Naive thymus-derived CD4-positive, alpha-beta T cell (primary cell): ENCODE data around the gene ZDHHC7. TPM values are rescaled to one million over a fixed set of nuclear protein-coding genes. Genes with fewer than 3 reads are reported as not detected.
A peak's percentile ranks its signal among the peaks of the same experiment; 100 is the strongest.

ENCODE experiments used
- ATAC-seq: fragments of 150-1000 bp; cut with Tn5 transposase; 2 replicates; pipeline ENCODE4 v1.10.0; 2021; ENCODE audit warnings: mild to moderate bottlenecking, moderate library complexity
- CTCF ChIA-PET: fragments of 350-600 bp; sonication (Branson Sonifier 250); formaldehyde crosslinking; loops from one replicate; lab custom pipeline; 2021; ENCODE audit warnings: antibody characterized with exemption; lab: Charles Lee
- POLR2A ChIA-PET: fragments of 350-600 bp; sonication (Branson Sonifier 250); formaldehyde crosslinking; loops from one replicate; lab custom pipeline; 2021; ENCODE audit warnings: antibody characterized with exemption, inconsistent platforms; lab: Charles Lee
- DNase-seq, 9 donors: peaks; one replicate each; pipeline versions ENCODE4 v3.0.0 to v3.0.0-alpha.2; 2020 to 2022; ENCODE audit warnings: mixed read lengths in 1 of 9
- H3K27ac ChIP-seq: one replicate; pipeline ENCODE4 v1.7.0; 2013; ENCODE audit warnings: mild to moderate bottlenecking, low read depth, low read length, moderate library complexity
- H3K27me3 ChIP-seq, 2 donors: one replicate each; pipeline ENCODE4 v1.7.0; 2013; ENCODE audit warnings: low read length in 2 of 2, mild to moderate bottlenecking in 2 of 2, moderate library complexity in 2 of 2; ENCODE audit not compliant: control insufficient read depth in 2 of 2, insufficient read depth in 2 of 2
- H3K36me3 ChIP-seq, 3 experiments: 1 replicate in 2 of 3; 2 replicates in 1 of 3; pipeline ENCODE4 v1.7.0; 2013; ENCODE audit warnings: low read length in 3 of 3, mild to moderate bottlenecking in 3 of 3, moderate library complexity in 1 of 3; ENCODE audit not compliant: insufficient read depth in 3 of 3, control insufficient read depth in 2 of 3
- H3K4me1 ChIP-seq, 2 donors: one replicate each; pipeline ENCODE4 v1.7.0; 2013; ENCODE audit warnings: low read length in 2 of 2, mild to moderate bottlenecking in 2 of 2, moderate library complexity in 1 of 2; ENCODE audit not compliant: control insufficient read depth in 2 of 2, insufficient read depth in 2 of 2
- H3K4me3 ChIP-seq: 2 replicates; pipeline ENCODE4 v1.7.0; 2013; ENCODE audit warnings: mild to moderate bottlenecking, low read length
- H3K9me3 ChIP-seq, 3 experiments: 1 replicate in 2 of 3; 2 replicates in 1 of 3; pipeline ENCODE4 v1.7.0; 2013; ENCODE audit warnings: low read length in 3 of 3; ENCODE audit not compliant: control insufficient read depth in 2 of 3
- H3K27ac Mint-ChIP-seq, 9 donors: one replicate each; pipeline ENCODE4 v1.8.0; 2020 to 2022; ENCODE audit warnings: mixed read lengths in 9 of 9, mild to moderate bottlenecking in 8 of 9, moderate library complexity in 5 of 9, inconsistent platforms in 2 of 9
- H3K27me3 Mint-ChIP-seq, 5 donors: one replicate each; pipeline ENCODE4 v1.8.0; 2021 to 2022; ENCODE audit warnings: mixed read lengths in 5 of 5, mild to moderate bottlenecking in 1 of 5
- H3K36me3 Mint-ChIP-seq, 5 donors: one replicate each; pipeline ENCODE4 v1.8.0; 2020 to 2022; ENCODE audit warnings: mixed read lengths in 5 of 5, mild to moderate bottlenecking in 3 of 5, inconsistent platforms in 1 of 5
- H3K4me1 Mint-ChIP-seq, 7 donors: one replicate each; pipeline ENCODE4 v1.8.0; 2020 to 2022; ENCODE audit warnings: mixed read lengths in 7 of 7, mild to moderate bottlenecking in 3 of 7, inconsistent platforms in 1 of 7
- H3K4me3 Mint-ChIP-seq, 10 donors: one replicate each; pipeline ENCODE4 v1.8.0; 2020 to 2022; ENCODE audit warnings: mild to moderate bottlenecking in 10 of 10, mixed read lengths in 10 of 10, moderate library complexity in 6 of 10, inconsistent platforms in 2 of 10
- H3K9me3 Mint-ChIP-seq, 11 donors: one replicate each; pipeline ENCODE4 v1.8.0; 2020 to 2022; ENCODE audit warnings: mixed read lengths in 11 of 11, mild to moderate bottlenecking in 4 of 11, inconsistent platforms in 1 of 11, moderate library complexity in 1 of 11
- intact Hi-C, 2 donors: fragments of 100-400 bp; cut with micrococcal nuclease; formaldehyde crosslinking; loops; one replicate each; pipeline ENCODE4 v1.15.1; 2023
- polyA plus RNA-seq, 2 donors: library from polyadenylated mRNA; unstranded; fragments of 300-500 nt; fragmentation: Illumina TruSeq; gene quantifications; one replicate each; pipeline ENCODE4 v1.2.3, GENCODE V29; 2021
- total RNA-seq, 6 experiments: library from RNA in 5 of 6; stranded (reverse) in 5 of 6; gene quantifications; 1 replicate in 5 of 6; 2 replicates in 1 of 6; pipeline ENCODE4 v1.2.3 and lab custom pipeline; 2021 to 2026

ZDHHC7 gene
- total and polyA plus RNA-seq, 7 experiments from 2014 or later: 31.7 to 62.2 (median 33.4) TPM

- ATAC-seq: no peak
- H3K27me3 Mint-ChIP-seq: peaks cover 0 to 7% (median 0%) of the 10 kb centered on the region in 5 donors
- CTCF ChIA-PET: interaction anchor here (0.7 to 7.0 kb wide), 3 partner anchors 184 to 195 kb away, joined by 3 to 138 read pairs (median 3); no protein-coding TSS in a partner anchor
- Histone ChIP-seq H3K4me3 (no peak overlapping the region), H3K4me1 (peaks cover 0 to 3% of the 10 kb centered on the region in 2 donors), H3K9me3 (no peaks in the 10 kb centered on the region), H3K27ac (no peak overlapping the region), H3K27me3 (no peaks in the 10 kb centered on the region), H3K36me3 (no peaks in the 10 kb centered on the region)
- intact Hi-C loops: loop anchor here (5.0 to 10.0 kb wide), 2 partner anchors 275 to 328 kb away; no protein-coding TSS in a partner anchor
- no peaks in the 10 kb centered on the region for H3K36me3 Mint-ChIP-seq
- peak overlapping the region in 1 of 9 donors; percentile 21 for H3K27ac Mint-ChIP-seq
- H3K4me1 Mint-ChIP-seq: peaks cover 0 to 18% (median 7%) of the 10 kb centered on the region in 7 donors
- no peak for DNase-seq
- H3K4me3 Mint-ChIP-seq: no peak overlapping the region
- no peaks in the 10 kb centered on the region for H3K9me3 Mint-ChIP-seq
- POLR2A ChIA-PET: interaction anchor here (0.7 kb wide), 1 partner anchor 194 kb away, joined by 3 read pairs; no protein-coding TSS in a partner anchor
These were observed 61.4 kb downstream of the ZDHHC7 start for GRCh38 chr16:84949772-84950436.

GRCh38 chr16:84948851-84949610 is 62.3 kb downstream of the ZDHHC7 start:
- ATAC-seq: no peak
- no peak overlapping the region for H3K27ac ChIP-seq
- ChIA-PET CTCF (interaction anchor here (0.7 to 7.0 kb wide), 3 partner anchors 189 to 196 kb away, joined by 3 to 138 read pairs (median 6); no protein-coding TSS in a partner anchor), POLR2A (interaction anchor here (0.7 kb wide), 1 partner anchor 193 kb away, joined by 3 read pairs; no protein-coding TSS in a partner anchor)
- Mint-ChIP-seq H3K27ac (no peak overlapping the region), H3K9me3 (no peaks in the 10 kb centered on the region), H3K36me3 (no peaks in the 10 kb centered on the region), H3K4me1 (peaks cover 0 to 18% (median 7%) of the 10 kb centered on the region in 7 donors), H3K4me3 (no peak overlapping the region), H3K27me3 (peaks cover 0 to 9% (median 0%) of the 10 kb centered on the region in 5 donors)
- no peak overlapping the region for H3K4me3 ChIP-seq
- no peaks in the 10 kb centered on the region for H3K9me3 ChIP-seq
- intact Hi-C loops: no loop called here
- no peaks in the 10 kb centered on the region for H3K36me3 ChIP-seq
- H3K4me1 ChIP-seq: peaks cover 0 to 3% of the 10 kb centered on the region in 2 donors
- H3K27me3 ChIP-seq: no peaks in the 10 kb centered on the region
- DNase-seq: peak in 1 of 9 donors; percentile 6

- peaks cover 0 to 9% (median 0%) of the 10 kb centered on the region in 5 donors for H3K27me3 Mint-ChIP-seq
- H3K27ac Mint-ChIP-seq: no peak overlapping the region
- CTCF ChIA-PET: interaction anchor here (1.4 kb wide), 1 partner anchor 195 kb away, joined by 6 read pairs; no protein-coding TSS in a partner anchor
- DNase-seq (no peak), ATAC-seq (no peak)
- Histone ChIP-seq H3K27ac (no peak overlapping the region), H3K4me3 (no peak overlapping the region), H3K4me1 (peaks cover 0 to 3% of the 10 kb centered on the region in 2 donors), H3K9me3 (no peaks in the 10 kb centered on the region), H3K36me3 (no peaks in the 10 kb centered on the region), H3K27me3 (no peaks in the 10 kb centered on the region)
- no peaks in the 10 kb centered on the region for H3K36me3 Mint-ChIP-seq
- no peaks in the 10 kb centered on the region for H3K9me3 Mint-ChIP-seq
- POLR2A ChIA-PET: no interaction called here
- peaks cover 0 to 18% (median 7%) of the 10 kb centered on the region in 7 donors for H3K4me1 Mint-ChIP-seq
- no peak overlapping the region for H3K4me3 Mint-ChIP-seq
- intact Hi-C loops: no loop called here
These were observed 63.1 kb downstream of the ZDHHC7 start for GRCh38 chr16:84947996-84948850.

DNA sequence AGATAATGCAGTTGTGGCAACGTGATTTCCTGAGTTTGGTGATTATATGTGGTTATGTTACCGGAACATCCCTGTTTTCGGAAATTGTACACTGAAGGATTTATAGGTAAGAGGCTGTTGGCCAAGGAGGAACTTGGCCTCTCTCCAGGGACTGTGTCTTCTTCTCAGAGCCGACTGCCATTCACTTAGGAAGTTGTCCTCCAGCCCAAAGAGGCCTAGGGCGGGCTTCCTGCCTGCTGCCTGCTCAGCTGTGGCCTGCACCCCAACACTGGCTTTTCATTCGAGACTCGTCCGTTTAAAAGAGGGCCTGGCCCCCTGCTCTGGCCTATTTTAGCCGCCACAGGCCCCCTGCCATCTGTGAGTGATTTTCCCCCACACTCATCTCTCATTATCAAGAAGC is 64.3 kb downstream of the ZDHHC7 start:
- no peaks in the 10 kb centered on the region for H3K9me3 Mint-ChIP-seq
- Histone ChIP-seq H3K4me1 (peaks cover 0 to 3% of the 10 kb centered on the region in 2 donors), H3K9me3 (no peaks in the 10 kb centered on the region), H3K27ac (no peak overlapping the region), H3K27me3 (no peaks in the 10 kb centered on the region), H3K4me3 (no peak overlapping the region), H3K36me3 (no peaks in the 10 kb centered on the region)
- peaks cover 0 to 9% (median 0%) of the 10 kb centered on the region in 5 donors for H3K27me3 Mint-ChIP-seq
- no peak for ATAC-seq
- intact Hi-C loops: no loop called here
- no peaks in the 10 kb centered on the region for H3K36me3 Mint-ChIP-seq
- CTCF ChIA-PET: no interaction called here
- peaks cover 0 to 14% (median 4%) of the 10 kb centered on the region in 7 donors for H3K4me1 Mint-ChIP-seq
- H3K4me3 Mint-ChIP-seq: no peak overlapping the region
- POLR2A ChIA-PET: no interaction called here
- no peak overlapping the region for H3K27ac Mint-ChIP-seq
- DNase-seq: no peak

DNA sequence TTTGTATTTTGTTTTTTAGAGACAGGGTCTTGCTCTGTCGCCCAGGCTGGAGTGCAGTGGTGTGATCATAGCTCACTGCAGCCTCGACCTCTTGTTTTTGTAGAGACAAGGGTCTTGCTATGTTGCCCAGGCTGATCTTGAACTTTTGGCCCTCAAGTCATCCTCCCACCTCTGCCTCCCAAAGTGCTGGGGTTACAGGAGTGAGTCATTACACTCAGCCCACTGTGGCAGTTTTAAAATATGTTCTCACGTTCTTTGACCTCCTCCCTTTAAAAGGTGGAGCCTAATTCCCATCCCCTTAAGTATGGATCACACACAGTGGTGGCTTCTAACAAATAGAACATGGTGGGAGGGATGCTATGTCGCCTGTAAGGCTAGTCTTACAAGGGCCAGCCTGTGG is 67.7 kb downstream of the ZDHHC7 start:
- Mint-ChIP-seq H3K27me3 (peaks cover 0 to 6% (median 0%) of the 10 kb centered on the region in 5 donors), H3K27ac (no peak overlapping the region), H3K9me3 (no peaks in the 10 kb centered on the region), H3K4me1 (peaks cover 0 to 9% (median 4%) of the 10 kb centered on the region in 7 donors), H3K4me3 (no peak overlapping the region), H3K36me3 (no peaks in the 10 kb centered on the region)
- no peak overlapping the region for H3K27ac ChIP-seq
- no peaks in the 10 kb centered on the region for H3K9me3 ChIP-seq
- CTCF ChIA-PET: no interaction called here
- DNase-seq: no peak
- no peaks in the 10 kb centered on the region for H3K27me3 ChIP-seq
- no peak for ATAC-seq
- H3K4me3 ChIP-seq: no peak overlapping the region
- H3K36me3 ChIP-seq: no peaks in the 10 kb centered on the region
- intact Hi-C loops: no loop called here
- H3K4me1 ChIP-seq: no peaks in the 10 kb centered on the region
- POLR2A ChIA-PET: interaction anchor here (0.6 kb wide), 1 partner anchor 265 kb away, joined by 5 read pairs; no protein-coding TSS in a partner anchor

DNA sequence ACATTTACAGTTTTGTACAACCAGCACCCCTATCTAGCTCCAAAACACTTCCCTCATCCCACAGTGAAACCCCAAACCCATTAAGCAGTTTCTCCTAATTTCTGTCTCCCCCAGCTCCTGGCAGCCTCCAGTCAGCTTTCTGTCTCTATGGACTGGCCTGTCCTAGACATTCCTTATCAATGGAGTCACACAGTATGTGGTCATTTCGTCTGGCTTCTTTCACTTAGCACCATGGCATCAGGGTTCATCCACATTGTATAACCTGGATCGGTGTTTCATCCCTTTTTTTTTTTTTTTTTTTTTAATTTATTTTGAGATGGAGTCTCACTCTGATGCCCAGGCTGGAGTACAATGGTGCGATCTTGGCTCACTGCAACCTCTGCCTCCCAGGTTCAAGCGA is 68.5 kb downstream of the ZDHHC7 start:
- Mint-ChIP-seq H3K36me3 (no peaks in the 10 kb centered on the region), H3K4me3 (no peak overlapping the region), H3K9me3 (no peaks in the 10 kb centered on the region), H3K27me3 (peaks cover 0 to 6% (median 0%) of the 10 kb centered on the region in 5 donors), H3K4me1 (peaks cover 0 to 5% (median 4%) of the 10 kb centered on the region in 7 donors), H3K27ac (no peak overlapping the region)
- CTCF ChIA-PET: no interaction called here
- intact Hi-C loops: no loop called here
- no peaks in the 10 kb centered on the region for H3K36me3 ChIP-seq
- POLR2A ChIA-PET: interaction anchor here (0.6 kb wide), 1 partner anchor 264 kb away, joined by 5 read pairs; no protein-coding TSS in a partner anchor
- no peak overlapping the region for H3K4me3 ChIP-seq
- no peak for DNase-seq
- no peaks in the 10 kb centered on the region for H3K9me3 ChIP-seq
- no peaks in the 10 kb centered on the region for H3K27me3 ChIP-seq
- no peak overlapping the region for H3K27ac ChIP-seq
- H3K4me1 ChIP-seq: no peaks in the 10 kb centered on the region
- no peak for ATAC-seq
